ENCODE results near the gene AUTS2.

The AUTS2 gene

DNA sequence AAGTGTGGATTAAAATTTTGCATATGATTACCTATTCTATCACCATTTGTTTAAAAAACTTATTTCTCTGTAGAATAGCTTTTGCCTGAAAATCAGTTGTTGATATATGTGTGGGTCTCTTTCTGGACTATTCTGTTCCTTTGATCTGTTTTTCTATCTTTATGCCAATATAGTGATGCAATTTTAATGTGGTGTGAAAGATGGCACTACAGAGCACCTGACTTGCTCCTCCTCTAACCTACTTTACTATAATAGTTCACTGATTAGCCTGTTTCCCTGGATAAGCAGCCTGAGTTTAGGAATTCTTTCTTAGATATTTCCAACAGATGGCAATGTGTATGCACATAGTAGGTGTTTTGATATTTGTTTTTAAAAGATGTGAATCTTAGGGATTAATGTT lies 294.5 kb downstream of the AUTS2 start:
- H3K27me3 Mint-ChIP-seq (ENCODE audit: low read depth): no peaks in the 10 kb centered on the region
- H3K27ac Mint-ChIP-seq: no peak overlapping the region
- H3K9me3 Mint-ChIP-seq: no peaks in the 10 kb centered on the region
- H3K4me1 Mint-ChIP-seq: peaks cover 11% of the 10 kb centered on the region
- H3K36me3 Mint-ChIP-seq (ENCODE audit: low read depth): no peaks in the 10 kb centered on the region
- no peak overlapping the region for H3K4me3 Mint-ChIP-seq
- TF ChIP-seq, protein P1, sequence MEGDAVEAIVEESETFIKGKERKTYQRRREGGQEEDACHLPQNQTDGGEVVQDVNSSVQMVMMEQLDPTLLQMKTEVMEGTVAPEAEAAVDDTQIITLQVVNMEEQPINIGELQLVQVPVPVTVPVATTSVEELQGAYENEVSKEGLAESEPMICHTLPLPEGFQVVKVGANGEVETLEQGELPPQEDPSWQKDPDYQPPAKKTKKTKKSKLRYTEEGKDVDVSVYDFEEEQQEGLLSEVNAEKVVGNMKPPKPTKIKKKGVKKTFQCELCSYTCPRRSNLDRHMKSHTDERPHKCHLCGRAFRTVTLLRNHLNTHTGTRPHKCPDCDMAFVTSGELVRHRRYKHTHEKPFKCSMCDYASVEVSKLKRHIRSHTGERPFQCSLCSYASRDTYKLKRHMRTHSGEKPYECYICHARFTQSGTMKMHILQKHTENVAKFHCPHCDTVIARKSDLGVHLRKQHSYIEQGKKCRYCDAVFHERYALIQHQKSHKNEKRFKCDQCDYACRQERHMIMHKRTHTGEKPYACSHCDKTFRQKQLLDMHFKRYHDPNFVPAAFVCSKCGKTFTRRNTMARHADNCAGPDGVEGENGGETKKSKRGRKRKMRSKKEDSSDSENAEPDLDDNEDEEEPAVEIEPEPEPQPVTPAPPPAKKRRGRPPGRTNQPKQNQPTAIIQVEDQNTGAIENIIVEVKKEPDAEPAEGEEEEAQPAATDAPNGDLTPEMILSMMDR (IDR thresholded peaks at IDR 0.05; ENCODE audit: unreplicated experiment in 3 of 3): no peak

- H3K27ac Mint-ChIP-seq: no peak overlapping the region
- no peaks in the 10 kb centered on the region for H3K9me3 Mint-ChIP-seq
- no peaks in the 10 kb centered on the region for H3K36me3 Mint-ChIP-seq (ENCODE audit: low read depth)
- no peak overlapping the region for H3K4me3 Mint-ChIP-seq
- TF ChIP-seq, protein P1 (IDR thresholded peaks at IDR 0.05; ENCODE audit: unreplicated experiment in 3 of 3): peak in 2 of 3 experiments; percentile 28 to 42
- H3K27me3 Mint-ChIP-seq (ENCODE audit: low read depth): no peaks in the 10 kb centered on the region
- H3K4me1 Mint-ChIP-seq: peaks cover 11% of the 10 kb centered on the region
Observed at GRCh38 chr7:69893906-69894305, 295.6 kb downstream of the AUTS2 start.

DNA sequence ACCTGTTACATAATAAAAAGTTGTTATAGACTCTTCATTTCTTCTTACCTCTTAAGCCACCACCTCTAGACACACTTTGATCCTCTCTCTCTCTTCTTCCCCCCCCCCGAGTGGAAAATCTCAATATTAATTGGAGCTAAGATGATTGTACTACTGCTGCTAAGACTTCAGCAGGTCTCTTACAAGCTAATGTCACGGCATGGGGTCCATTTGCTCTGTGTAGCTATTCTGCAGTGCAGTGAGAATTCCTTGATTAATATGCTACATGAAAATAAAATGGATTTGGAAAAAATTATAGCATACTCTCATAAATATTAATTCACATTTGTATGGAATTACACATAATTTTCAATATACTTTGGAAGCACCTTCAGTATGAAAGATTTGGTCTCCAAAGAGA lies 297.2 kb downstream of the AUTS2 start:
- Mint-ChIP-seq H3K4me1 (peaks cover 2% of the 10 kb centered on the region), H3K4me3 (no peak overlapping the region), H3K27me3 (ENCODE audit: low read depth) (no peaks in the 10 kb centered on the region), H3K36me3 (ENCODE audit: low read depth) (peaks cover 8% of the 10 kb centered on the region), H3K9me3 (no peaks in the 10 kb centered on the region), H3K27ac (no peak overlapping the region)
- TF ChIP-seq, protein P1 (IDR thresholded peaks at IDR 0.05; ENCODE audit: unreplicated experiment in 3 of 3): no peak

DNA sequence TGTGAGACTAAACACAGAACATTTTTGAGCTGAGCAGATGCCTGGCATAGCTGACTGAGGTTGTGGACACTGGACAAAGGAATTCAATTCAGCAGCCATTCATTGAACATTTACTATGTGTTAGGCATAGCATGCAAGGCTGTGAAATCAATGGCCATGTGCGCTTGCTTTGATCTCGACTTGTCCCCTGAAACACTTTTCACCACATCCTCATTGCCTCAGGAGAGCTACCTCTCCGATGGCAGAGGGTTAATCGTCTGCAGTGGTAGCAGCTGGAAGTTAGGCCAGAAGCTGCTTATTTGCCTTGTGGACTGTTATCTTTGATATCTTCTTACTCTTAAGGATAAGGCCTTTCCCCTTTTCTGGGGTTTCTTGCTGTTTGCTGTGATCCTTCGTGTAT lies 297.8 kb downstream of the AUTS2 start:
- H3K27me3 Mint-ChIP-seq (ENCODE audit: low read depth): no peaks in the 10 kb centered on the region
- H3K27ac Mint-ChIP-seq: no peak overlapping the region
- peaks cover 8% of the 10 kb centered on the region for H3K36me3 Mint-ChIP-seq (ENCODE audit: low read depth)
- no peaks in the 10 kb centered on the region for H3K4me1 Mint-ChIP-seq
- no peak overlapping the region for H3K4me3 Mint-ChIP-seq
- no peaks in the 10 kb centered on the region for H3K9me3 Mint-ChIP-seq
- TF ChIP-seq, protein P1 (IDR thresholded peaks at IDR 0.05; ENCODE audit: unreplicated experiment in 3 of 3): no peak

GRCh38 chr7:69898189-69898588 lies 299.9 kb downstream of the AUTS2 start:
- no peaks in the 10 kb centered on the region for H3K27me3 Mint-ChIP-seq (ENCODE audit: low read depth)
- H3K4me1 Mint-ChIP-seq: no peaks in the 10 kb centered on the region
- H3K9me3 Mint-ChIP-seq: no peaks in the 10 kb centered on the region
- TF ChIP-seq, protein P1 (IDR thresholded peaks at IDR 0.05; ENCODE audit: unreplicated experiment in 3 of 3): no peak
- H3K4me3 Mint-ChIP-seq: no peak overlapping the region
- no peak overlapping the region for H3K27ac Mint-ChIP-seq
- peaks cover 10% of the 10 kb centered on the region for H3K36me3 Mint-ChIP-seq (ENCODE audit: low read depth)

GRCh38 chr7:69903410-69903809 lies 305.1 kb downstream of the AUTS2 start:
- Mint-ChIP-seq H3K4me1 (peaks cover 12% of the 10 kb centered on the region), H3K27ac (no peak overlapping the region), H3K27me3 (ENCODE audit: low read depth) (no peaks in the 10 kb centered on the region), H3K9me3 (no peaks in the 10 kb centered on the region), H3K36me3 (ENCODE audit: low read depth) (peaks cover 10% of the 10 kb centered on the region), H3K4me3 (no peak overlapping the region)
- TF ChIP-seq, protein P1 (IDR thresholded peaks at IDR 0.05; ENCODE audit: unreplicated experiment in 3 of 3): no peak
